GM12874 (cell line): ENCODE results near the gene DNAJA3.

ENCODE experiments used
- TF ChIP-seq, protein P1 (sequence below): IDR thresholded peaks from 2 replicates; pipeline ENCODE4 v1.5.1; 2011; ENCODE audit warnings: low read depth, mild to moderate bottlenecking, control low read depth, low read length, moderate library complexity; ENCODE audit not compliant: insufficient read depth

The DNAJA3 gene

DNA sequence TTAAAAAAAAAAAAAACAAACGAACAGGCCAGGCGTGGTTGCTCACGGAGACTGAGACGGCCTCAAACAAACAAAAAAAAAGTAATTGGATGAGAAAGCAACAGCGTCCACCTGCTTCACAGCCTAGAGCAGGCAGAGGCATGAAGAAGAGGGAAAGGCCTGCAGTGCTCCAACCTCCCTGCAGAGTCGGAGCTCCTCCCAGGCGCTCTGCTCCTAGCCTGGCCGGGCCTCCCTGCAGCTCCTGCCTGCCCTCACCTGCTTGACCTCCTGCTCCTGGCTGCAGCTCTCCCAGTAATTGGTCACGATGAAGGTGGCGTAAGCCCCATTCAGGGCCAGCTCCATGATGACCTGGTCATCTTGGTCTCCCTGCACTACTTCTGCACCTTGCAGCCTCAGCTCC, 43.3 kb downstream of the DNAJA3 start:
- TF ChIP-seq, protein P1, sequence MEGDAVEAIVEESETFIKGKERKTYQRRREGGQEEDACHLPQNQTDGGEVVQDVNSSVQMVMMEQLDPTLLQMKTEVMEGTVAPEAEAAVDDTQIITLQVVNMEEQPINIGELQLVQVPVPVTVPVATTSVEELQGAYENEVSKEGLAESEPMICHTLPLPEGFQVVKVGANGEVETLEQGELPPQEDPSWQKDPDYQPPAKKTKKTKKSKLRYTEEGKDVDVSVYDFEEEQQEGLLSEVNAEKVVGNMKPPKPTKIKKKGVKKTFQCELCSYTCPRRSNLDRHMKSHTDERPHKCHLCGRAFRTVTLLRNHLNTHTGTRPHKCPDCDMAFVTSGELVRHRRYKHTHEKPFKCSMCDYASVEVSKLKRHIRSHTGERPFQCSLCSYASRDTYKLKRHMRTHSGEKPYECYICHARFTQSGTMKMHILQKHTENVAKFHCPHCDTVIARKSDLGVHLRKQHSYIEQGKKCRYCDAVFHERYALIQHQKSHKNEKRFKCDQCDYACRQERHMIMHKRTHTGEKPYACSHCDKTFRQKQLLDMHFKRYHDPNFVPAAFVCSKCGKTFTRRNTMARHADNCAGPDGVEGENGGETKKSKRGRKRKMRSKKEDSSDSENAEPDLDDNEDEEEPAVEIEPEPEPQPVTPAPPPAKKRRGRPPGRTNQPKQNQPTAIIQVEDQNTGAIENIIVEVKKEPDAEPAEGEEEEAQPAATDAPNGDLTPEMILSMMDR = no peak

DNA sequence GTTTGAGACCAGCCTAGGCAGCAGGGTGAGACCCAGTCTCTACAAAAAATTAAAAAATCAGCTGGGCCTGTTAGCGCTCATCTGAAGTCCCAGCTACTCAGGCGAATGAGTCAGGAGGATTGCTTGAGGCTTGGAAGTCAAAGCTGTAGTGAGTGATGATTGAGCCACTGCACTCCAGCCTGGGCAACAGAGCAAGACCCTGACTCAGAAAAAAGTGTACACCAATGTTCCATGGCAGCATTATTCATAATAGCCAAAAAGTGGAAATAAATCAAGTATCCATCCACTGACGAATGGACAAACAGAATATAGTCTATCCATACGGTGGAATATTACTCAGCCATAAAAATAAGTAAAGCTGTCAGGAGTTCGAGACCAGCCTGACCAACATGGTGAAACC, 46.2 kb downstream of the DNAJA3 start:
- TF ChIP-seq, protein P1 = no peak

GRCh38 chr16:4472880-4473279, 47.2 kb downstream of the DNAJA3 start:
- TF ChIP-seq, protein P1 = no peak

DNA sequence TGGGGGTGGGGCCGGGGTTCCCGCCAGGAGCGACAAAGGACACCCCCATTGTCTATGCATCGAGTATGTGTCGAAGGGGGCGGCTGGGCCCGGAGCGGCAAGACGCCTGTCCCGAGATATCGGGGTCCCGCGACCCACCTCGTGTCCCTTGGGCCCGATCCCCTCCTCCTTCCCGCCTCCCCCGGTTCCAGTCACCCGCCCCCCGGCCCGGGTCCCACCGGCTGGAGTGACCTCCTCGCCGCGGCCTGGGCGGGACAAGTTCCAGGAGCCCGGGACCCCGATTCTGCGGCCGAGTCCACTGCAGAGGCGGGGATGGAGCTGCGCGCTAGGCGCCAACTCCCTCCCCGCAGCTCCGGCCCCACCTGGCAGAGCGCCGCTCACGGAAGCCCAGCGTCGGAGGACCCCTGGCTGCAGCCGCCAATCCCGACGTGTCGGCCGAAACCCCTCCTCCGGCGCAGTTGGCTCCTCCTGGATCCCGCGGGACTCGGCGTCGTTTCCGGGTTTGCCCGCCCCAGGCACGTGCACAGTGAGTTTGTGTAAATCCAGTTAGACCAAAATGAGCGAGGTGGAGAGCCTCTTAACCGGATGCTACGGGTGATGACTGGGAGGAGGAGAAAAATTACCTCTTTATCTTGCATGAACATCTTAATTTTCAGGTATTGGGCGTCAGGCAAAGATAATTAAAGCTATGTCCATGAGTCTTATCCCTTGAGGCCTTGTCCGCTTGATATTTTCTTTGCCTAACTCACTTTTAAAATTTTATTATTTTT, 48.7 kb downstream of the DNAJA3 start, which contains the start of gene NMRAL1:
NMRAL1 (minus strand) TSS at position 434 of the 770 bp plus-strand sequence. CDS start 493 bp downstream, outside the sequence.
- TF ChIP-seq, protein P1 = no peak

GRCh38 chr16:4475880-4476788, 50.5 kb downstream of the DNAJA3 start, which contains the start of gene HMOX2:
TSS of gene HMOX2 (plus strand) at chr16:4476398. CDS start at chr16:4505525, 29,127 bp downstream.
- TF ChIP-seq, protein P1 = peak; percentile 63

- TF ChIP-seq, protein P1 = peak; percentile 16; the same call in 1 of the 2 replicates
These were observed 52.3 kb downstream of the DNAJA3 start for GRCh38 chr16:4477966-4478365.

DNA sequence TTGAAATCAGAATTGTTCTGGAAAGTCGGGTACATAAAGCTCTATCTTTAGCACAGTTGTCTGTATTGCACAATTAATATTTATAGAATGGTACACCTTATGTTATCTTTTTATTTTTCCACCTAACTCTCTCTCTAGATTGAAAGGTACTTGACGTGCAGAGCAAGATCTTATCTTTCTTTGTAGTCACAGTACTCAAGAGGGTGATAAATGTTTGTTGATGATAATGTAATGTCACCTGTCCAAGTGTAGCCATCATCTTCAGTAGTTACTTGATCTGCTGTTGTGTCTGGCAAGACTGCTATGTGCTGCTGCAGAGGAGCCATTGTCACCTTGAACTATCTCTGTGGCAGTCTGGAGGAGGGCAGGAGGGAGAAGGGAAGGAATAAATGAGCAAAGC, 55.9 kb downstream of the DNAJA3 start:
- TF ChIP-seq, protein P1 = no peak
